8988T (cell line): ENCODE measurements around the gene MACROD2.

Source experiments
- DNase-seq: peaks from one replicate; pipeline ENCODE4 v3.0.0; 2011

The MACROD2 gene

GRCh38 chr20:15918631-15919030 is 1923.3 kb downstream of the MACROD2 start:
- DNase-seq = no peak

- no peak for DNase-seq
Measured at GRCh38 chr20:15919118-15919517, 1923.8 kb downstream of the MACROD2 start.

- no peak for DNase-seq
Measured at GRCh38 chr20:15921930-15922329, 1926.6 kb downstream of the MACROD2 start.

- DNase-seq = no peak
Measured at GRCh38 chr20:15922556-15922955, 1927.2 kb downstream of the MACROD2 start.

GRCh38 chr20:15923030-15923776 is 1927.9 kb downstream of the MACROD2 start:
- DNase-seq = no peak

GRCh38 chr20:15924556-15924955 is 1929.2 kb downstream of the MACROD2 start:
- no peak for DNase-seq

GRCh38 chr20:15925376-15925775 is 1930.1 kb downstream of the MACROD2 start:
- DNase-seq = no peak

GRCh38 chr20:15927893-15928650 is 1932.8 kb downstream of the MACROD2 start:
- DNase-seq = no peak

GRCh38 chr20:15928946-15929345 is 1933.6 kb downstream of the MACROD2 start:
- DNase-seq = no peak

- DNase-seq = no peak
Measured at GRCh38 chr20:15930311-15931305, 1935.3 kb downstream of the MACROD2 start.

GRCh38 chr20:15931897-15932296 is 1936.6 kb downstream of the MACROD2 start:
- no peak for DNase-seq

GRCh38 chr20:15937179-15937578 is 1941.9 kb downstream of the MACROD2 start:
- DNase-seq = no peak

GRCh38 chr20:15938847-15939246 is 1943.5 kb downstream of the MACROD2 start:
- DNase-seq = no peak

GRCh38 chr20:15940127-15940526 is 1944.8 kb downstream of the MACROD2 start:
- no peak for DNase-seq

GRCh38 chr20:15942130-15942529 is 1946.8 kb downstream of the MACROD2 start:
- DNase-seq = no peak

- DNase-seq = no peak
Measured at GRCh38 chr20:15945289-15945688, 1950.0 kb downstream of the MACROD2 start.

- DNase-seq = no peak
Measured at GRCh38 chr20:15949391-15949790, 1954.1 kb downstream of the MACROD2 start.

GRCh38 chr20:15951658-15952057 is 1956.3 kb downstream of the MACROD2 start:
- no peak for DNase-seq

- DNase-seq = no peak
Measured at GRCh38 chr20:15958142-15958541, 1962.8 kb downstream of the MACROD2 start.

- no peak for DNase-seq
Measured at GRCh38 chr20:15965165-15965564, 1969.8 kb downstream of the MACROD2 start.

- DNase-seq = no peak
Measured at GRCh38 chr20:15967334-15967733, 1972.0 kb downstream of the MACROD2 start.

GRCh38 chr20:15976047-15976736 is 1980.9 kb downstream of the MACROD2 start:
- DNase-seq = no peak
